NB4 (cell line): Measurements from ENCODE around the gene SPATA16.

ENCODE experiments used
- DNase-seq: peaks from one replicate; pipeline ENCODE4 v3.0.0; 2010; ENCODE audit warnings: low read depth
- H3K4me3 ChIP-seq: one replicate; pipeline ENCODE4 v1.5.1; 2011; ENCODE audit warnings: mild to moderate bottlenecking, low read depth, low read length, moderate library complexity
- MYC ChIP-seq: IDR thresholded peaks from 2 replicates; pipeline ENCODE4 v1.6.1; 2011; ENCODE audit warnings: low read depth, low read length
- POLR2A ChIP-seq: IDR thresholded peaks from 2 replicates; pipeline ENCODE4 v1.6.1; 2011; ENCODE audit warnings: mild to moderate bottlenecking; ENCODE audit not compliant: insufficient read length; ENCODE audit errors: extremely low read depth
- TF ChIP-seq, protein P1 (sequence below): IDR thresholded peaks from one replicate; pipeline ENCODE4 v1.5.1; 2012; ENCODE audit warnings: low read depth, low read length
- TF ChIP-seq, protein P2 (sequence below): IDR thresholded peaks from 2 replicates; pipeline ENCODE4 v1.6.1; 2011; ENCODE audit warnings: low read depth, low read length

Gene SPATA16

DNA sequence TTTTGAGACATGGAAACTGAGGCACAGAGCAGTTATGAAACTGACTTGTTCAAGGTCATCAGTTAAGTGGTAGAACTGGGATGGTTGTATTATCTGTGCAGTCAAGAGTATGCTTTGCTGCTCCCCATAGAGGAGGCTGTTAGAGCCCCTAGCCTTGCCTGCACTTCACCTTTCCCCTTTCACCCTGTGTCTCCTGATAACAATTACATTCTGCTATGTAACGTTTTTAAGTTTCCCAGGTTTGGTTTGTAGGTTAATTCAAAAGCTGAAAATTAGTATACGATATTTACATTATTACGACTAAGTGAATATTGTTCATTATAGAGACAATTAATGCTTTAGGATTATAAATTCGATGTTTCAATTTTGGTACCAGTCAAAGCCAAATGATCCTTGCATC, 300.6 kb downstream of the SPATA16 start:
- no peak for DNase-seq
- H3K4me3 ChIP-seq: no peak overlapping the region
- TF ChIP-seq POLR2A (no peak), MYC (no peak)
- TF ChIP-seq, protein P1, sequence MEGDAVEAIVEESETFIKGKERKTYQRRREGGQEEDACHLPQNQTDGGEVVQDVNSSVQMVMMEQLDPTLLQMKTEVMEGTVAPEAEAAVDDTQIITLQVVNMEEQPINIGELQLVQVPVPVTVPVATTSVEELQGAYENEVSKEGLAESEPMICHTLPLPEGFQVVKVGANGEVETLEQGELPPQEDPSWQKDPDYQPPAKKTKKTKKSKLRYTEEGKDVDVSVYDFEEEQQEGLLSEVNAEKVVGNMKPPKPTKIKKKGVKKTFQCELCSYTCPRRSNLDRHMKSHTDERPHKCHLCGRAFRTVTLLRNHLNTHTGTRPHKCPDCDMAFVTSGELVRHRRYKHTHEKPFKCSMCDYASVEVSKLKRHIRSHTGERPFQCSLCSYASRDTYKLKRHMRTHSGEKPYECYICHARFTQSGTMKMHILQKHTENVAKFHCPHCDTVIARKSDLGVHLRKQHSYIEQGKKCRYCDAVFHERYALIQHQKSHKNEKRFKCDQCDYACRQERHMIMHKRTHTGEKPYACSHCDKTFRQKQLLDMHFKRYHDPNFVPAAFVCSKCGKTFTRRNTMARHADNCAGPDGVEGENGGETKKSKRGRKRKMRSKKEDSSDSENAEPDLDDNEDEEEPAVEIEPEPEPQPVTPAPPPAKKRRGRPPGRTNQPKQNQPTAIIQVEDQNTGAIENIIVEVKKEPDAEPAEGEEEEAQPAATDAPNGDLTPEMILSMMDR: no peak
- TF ChIP-seq, protein P2, sequence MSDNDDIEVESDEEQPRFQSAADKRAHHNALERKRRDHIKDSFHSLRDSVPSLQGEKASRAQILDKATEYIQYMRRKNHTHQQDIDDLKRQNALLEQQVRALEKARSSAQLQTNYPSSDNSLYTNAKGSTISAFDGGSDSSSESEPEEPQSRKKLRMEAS: no peak

DNA sequence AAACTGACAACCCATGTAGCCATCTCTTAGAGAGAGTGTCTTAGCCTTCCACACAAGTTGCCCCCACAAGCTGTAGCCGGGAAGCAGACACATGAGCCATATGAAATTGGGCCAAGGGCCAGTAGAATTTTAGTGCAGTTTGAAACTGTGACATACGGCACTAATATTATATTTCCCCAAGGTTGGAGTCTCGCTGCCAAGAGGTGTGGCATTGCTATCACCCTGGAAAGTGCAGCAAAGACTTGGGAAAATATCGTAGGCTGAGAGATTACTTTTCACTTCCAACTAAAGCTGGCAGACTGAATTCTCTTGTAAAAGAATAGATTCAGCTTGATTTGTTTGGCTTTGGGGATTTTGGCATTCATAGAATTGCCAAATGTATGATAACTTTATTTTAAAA, 301.4 kb downstream of the SPATA16 start:
- DNase-seq: no peak
- TF ChIP-seq, protein P1: no peak
- TF ChIP-seq MYC (no peak), POLR2A (no peak)
- TF ChIP-seq, protein P2: no peak
- H3K4me3 ChIP-seq: no peak overlapping the region
